MG63 (cell line): ENCODE results near the gene MINDY1. TPM values are rescaled to one million over a fixed set of nuclear protein-coding genes. Genes with fewer than 3 reads are reported as not detected.

ENCODE experiments used
- DNase-seq: peaks from one replicate; pipeline ENCODE4 v3.0.0-alpha.2; 2020
- H3K27me3 ChIP-seq: fragments of 250-450 bp; sonication (Bioruptor Pico); 2 replicates; pipeline ENCODE4 v1.5.1; 2020; ENCODE audit warnings: mild to moderate bottlenecking, moderate library complexity
- H3K36me3 ChIP-seq: fragments of 250-450 bp; sonication (Bioruptor Pico); 2 replicates; pipeline ENCODE4 v1.5.1; 2020; ENCODE audit warnings: mild to moderate bottlenecking, moderate library complexity
- H3K4me3 ChIP-seq: fragments of 250-450 bp; sonication (Bioruptor Pico); 2 replicates; pipeline ENCODE4 v1.5.1; 2020; ENCODE audit warnings: mild to moderate bottlenecking, moderate library complexity
- H3K9me3 ChIP-seq: fragments of 250-450 bp; sonication (Bioruptor Pico); 2 replicates; pipeline ENCODE4 v1.5.1; 2020; ENCODE audit warnings: mild to moderate bottlenecking, moderate library complexity
- total RNA-seq: library from RNA; depleted of rRNA; stranded (reverse); fragments of >200 nt; shearing (Covaris generic); gene quantifications from 2 replicates; pipeline ENCODE4 v1.2.3, GENCODE V29; 2014; ENCODE audit warnings: low replicate concordance; rRNA removed

Gene MINDY1, protein sequence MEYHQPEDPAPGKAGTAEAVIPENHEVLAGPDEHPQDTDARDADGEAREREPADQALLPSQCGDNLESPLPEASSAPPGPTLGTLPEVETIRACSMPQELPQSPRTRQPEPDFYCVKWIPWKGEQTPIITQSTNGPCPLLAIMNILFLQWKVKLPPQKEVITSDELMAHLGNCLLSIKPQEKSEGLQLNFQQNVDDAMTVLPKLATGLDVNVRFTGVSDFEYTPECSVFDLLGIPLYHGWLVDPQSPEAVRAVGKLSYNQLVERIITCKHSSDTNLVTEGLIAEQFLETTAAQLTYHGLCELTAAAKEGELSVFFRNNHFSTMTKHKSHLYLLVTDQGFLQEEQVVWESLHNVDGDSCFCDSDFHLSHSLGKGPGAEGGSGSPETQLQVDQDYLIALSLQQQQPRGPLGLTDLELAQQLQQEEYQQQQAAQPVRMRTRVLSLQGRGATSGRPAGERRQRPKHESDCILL
- total RNA-seq = 8.7 and 8.9 TPM in 2 replicates

DNA sequence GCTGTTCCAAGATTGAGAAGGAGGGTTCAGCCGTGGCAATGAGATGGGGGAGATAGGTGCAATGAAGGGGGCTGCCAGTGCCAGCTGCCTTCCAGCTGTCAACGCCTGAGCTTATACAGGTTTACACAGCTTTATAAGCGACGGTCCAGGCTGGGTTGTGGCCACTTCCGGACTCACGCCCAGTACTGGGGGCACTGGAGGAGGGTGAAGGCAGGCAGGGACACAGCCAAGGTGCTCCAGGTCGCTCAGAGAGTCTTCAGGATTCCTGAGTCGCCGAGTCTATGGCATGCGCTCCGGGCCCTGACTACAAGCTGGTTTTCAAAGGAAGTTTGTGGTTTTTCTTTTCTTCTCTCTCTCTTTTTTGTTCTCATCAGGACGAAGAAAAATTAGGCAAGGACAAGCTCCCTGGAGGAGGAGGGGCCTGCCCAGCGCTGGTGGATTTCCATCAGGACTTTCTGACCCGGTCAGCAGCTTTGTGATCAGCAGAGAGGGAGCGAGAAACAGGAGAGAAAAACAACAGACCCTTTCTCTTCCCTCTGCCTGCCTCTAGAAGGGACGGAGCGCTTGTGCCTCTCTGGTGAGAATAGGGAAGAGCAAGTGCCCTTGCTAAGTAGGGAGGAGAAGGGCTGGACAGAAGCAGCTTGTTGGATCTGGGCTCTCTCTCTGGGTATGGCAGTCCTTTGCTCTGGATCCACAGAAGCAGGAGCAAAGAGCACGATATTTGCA, at the start of gene MINDY1:
Gene MINDY1 (minus strand): TSS at position 576 of the 726 bp plus-strand sequence. CDS start 4,285 bp downstream, outside the sequence.
- no peaks in the 10 kb centered on the region for H3K9me3 ChIP-seq

DNA sequence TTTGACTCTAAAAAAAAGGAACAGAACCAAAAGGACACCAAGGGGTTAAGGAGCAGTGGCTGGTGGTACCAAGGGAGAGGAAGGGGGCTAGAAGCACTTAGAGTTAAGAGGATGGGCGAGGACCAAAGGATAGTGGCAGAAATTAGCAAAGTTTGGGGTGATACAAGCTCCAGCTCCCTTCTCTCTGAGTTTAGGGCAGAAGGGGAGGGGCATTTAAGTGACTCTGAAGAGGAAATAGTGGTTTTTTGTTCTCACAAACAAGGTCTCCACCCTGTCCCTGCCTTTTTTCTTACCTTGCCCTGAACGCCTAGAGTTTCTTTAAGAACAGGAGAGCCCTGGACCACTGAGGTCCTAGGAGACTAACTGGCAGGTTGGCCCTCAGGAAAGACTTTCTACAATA, 49.4 kb upstream of the MINDY1 start:
- DNase-seq = no peak
- Histone ChIP-seq H3K4me3 (no peak overlapping the region), H3K36me3 (peaks cover 72% of the 10 kb centered on the region), H3K27me3 (no peaks in the 10 kb centered on the region), H3K9me3 (no peaks in the 10 kb centered on the region)

More for the DNA sequence above, at the start of gene MINDY1:
- Histone ChIP-seq H3K36me3 (peaks cover 3% of the 10 kb centered on the region; the same call in 1 of the 2 replicates), H3K4me3 (peak within 1 kb of the TSS; percentile 85), H3K27me3 (no peaks in the 10 kb centered on the region)
- peak; percentile 81 for DNase-seq

DNA sequence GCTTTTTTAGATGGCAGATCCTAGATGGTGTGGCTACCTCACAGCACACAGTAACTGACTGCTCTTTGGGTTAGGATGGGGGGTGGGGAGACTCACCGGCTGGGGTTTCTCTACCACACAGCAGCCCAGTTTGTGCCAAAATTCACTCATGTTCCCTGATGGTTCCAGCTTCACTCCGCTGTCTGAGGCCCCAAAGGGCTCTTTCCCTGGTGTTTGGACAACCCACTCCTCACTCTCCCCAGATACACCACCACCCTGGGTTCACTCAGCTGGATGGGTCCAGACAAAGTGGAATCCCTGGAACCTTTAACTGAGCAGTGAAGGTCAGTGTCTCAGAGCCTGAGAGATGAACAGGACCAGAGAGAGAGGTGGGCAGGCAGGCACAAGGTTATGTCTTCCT, 48.9 kb upstream of the MINDY1 start:
- H3K27me3 ChIP-seq = no peaks in the 10 kb centered on the region
- H3K4me3 ChIP-seq = no peak overlapping the region
- H3K9me3 ChIP-seq = no peaks in the 10 kb centered on the region
- no peak for DNase-seq
- H3K36me3 ChIP-seq = peaks cover 77% of the 10 kb centered on the region

DNA sequence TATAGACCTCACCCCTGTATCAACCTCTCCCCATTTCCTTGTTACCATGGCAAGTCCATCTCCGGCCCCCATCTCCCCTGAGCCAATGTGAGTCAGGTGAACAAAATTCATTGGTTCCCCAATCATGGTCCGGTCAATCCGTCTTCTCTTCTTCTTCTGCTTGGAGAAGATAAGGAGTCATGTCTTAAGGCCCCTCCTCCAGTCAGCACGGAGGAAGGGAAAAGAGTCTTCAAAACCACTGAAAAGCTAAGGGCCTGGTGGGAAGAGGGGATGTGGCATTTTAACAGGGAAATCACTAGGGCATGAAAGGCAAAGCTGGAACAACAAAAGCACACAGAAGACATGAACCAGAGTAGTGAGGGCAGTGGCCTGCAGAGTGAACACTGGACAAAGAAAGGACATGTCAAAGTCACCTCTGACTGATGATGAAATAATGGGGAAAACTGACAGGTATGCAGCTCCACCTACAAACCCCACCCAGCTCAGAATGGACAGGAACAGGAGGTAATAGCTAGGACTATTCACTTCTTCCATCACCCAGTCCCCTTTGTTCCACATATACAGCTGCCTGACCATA, 48.4 kb upstream of the MINDY1 start:
- Histone ChIP-seq H3K27me3 (no peaks in the 10 kb centered on the region), H3K36me3 (peaks cover 80% of the 10 kb centered on the region), H3K4me3 (no peak overlapping the region), H3K9me3 (no peaks in the 10 kb centered on the region)
- DNase-seq = no peak

DNA sequence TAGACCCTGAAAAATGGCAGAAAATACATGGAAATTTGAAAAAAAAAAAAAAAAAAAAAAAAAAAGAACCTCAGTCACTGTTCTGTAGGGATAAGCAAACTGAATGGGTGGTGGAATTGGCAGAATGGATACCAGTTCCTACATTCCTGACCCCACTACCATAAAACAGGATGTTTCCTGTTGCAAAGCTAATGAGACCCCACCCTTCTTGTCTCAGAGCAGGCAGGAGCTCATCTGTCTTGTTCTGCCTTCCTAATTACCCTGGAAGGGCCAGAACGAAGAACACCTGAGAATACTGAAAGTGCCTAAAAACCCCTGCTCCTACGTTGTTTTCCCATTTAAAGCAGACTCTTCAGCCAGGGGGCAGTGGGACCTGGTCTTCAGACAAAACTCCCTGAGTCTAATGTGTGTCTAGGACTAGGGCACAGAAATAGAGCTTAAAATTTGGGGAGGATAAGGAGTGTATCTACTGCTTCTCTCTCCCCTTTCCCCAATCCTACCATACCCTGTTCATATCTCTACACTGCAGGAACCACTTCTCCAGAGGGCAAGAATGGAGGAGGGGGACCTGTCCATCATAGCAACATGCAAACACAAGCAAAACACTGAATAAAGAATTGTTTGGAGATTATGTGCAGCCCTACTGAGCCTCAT, 44.8 kb upstream of the MINDY1 start:
- no peak for DNase-seq
- Histone ChIP-seq H3K27me3 (no peaks in the 10 kb centered on the region), H3K36me3 (peaks cover 61% of the 10 kb centered on the region), H3K4me3 (no peak overlapping the region), H3K9me3 (no peaks in the 10 kb centered on the region)

DNA sequence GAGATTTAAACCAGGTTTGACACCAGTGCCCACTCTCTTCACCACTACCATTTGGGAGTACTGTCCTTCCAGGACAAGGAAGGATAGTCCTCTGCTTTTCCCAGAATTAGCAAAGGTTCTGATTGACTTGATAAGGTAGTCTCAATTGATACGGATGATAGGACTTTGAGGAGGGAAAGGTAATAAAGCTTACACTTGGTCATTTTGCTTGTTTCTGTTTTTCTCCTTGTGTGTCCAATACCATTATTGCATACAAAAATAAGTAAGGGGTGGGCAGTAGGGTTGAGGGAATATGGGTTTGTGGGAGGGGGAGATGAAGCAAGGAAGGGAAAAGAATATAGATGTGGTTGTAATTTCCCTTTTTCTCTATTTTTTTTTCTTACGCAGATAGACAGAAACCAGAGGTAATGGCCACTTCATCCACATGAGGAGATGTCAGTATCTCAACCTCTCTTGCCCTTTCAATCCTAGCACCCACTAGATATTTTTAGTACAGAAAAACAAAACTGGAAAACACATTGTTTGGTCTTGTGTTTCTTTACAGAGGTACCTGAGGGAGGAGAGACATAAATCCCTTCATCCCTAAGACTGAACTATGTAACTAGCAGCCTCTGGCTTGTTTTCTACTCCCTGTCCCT, 43.5 kb upstream of the MINDY1 start:
- no peaks in the 10 kb centered on the region for H3K9me3 ChIP-seq
- H3K27me3 ChIP-seq = no peaks in the 10 kb centered on the region
- H3K36me3 ChIP-seq = peaks cover 48% of the 10 kb centered on the region
- DNase-seq = no peak
- H3K4me3 ChIP-seq = no peak overlapping the region

DNA sequence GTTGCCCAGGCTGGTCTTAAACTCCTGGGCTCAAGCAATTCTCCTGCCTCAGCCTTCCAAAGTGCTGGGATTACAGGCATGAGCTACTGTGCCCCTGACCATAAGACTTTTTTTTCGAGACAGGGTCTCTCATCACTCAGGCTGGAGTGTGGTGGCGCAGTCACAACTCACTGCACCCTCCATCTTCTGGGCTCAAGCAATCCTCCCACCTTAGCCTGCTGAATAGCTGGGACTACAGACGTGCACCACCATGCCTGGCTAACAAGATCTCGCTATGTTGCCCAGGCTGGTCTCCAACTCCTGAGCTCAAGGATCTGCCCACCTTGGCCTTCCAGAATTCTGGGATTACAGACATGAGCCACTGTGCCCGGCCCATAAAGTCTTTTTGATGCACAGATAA, 42.8 kb upstream of the MINDY1 start:
- Histone ChIP-seq H3K36me3 (peaks cover 40% of the 10 kb centered on the region), H3K4me3 (no peak overlapping the region), H3K27me3 (no peaks in the 10 kb centered on the region), H3K9me3 (no peaks in the 10 kb centered on the region)
- no peak for DNase-seq

DNA sequence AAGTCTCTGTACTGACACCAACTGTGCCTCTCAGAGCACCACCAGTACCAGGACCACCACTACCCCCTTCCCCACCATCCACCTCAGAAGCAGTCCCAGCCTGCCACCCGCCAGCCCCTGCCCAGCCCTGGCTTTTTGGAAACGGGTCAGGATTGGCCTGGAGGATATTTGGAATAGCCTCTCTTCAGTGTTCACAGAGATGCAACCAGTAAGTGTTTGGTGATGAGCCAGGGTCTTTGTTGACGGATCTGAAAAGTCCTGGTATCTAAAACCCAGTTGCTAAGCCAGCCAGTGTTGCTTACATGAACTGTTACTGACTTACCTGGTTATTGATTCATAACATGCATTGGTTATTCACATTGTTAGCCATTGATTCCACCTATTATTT, 41.9 kb upstream of the MINDY1 start:
- DNase-seq = no peak
- H3K9me3 ChIP-seq = no peaks in the 10 kb centered on the region
- H3K27me3 ChIP-seq = no peaks in the 10 kb centered on the region
- peak overlapping the region; percentile 71 for H3K4me3 ChIP-seq
- H3K36me3 ChIP-seq = peaks cover 32% of the 10 kb centered on the region

DNA sequence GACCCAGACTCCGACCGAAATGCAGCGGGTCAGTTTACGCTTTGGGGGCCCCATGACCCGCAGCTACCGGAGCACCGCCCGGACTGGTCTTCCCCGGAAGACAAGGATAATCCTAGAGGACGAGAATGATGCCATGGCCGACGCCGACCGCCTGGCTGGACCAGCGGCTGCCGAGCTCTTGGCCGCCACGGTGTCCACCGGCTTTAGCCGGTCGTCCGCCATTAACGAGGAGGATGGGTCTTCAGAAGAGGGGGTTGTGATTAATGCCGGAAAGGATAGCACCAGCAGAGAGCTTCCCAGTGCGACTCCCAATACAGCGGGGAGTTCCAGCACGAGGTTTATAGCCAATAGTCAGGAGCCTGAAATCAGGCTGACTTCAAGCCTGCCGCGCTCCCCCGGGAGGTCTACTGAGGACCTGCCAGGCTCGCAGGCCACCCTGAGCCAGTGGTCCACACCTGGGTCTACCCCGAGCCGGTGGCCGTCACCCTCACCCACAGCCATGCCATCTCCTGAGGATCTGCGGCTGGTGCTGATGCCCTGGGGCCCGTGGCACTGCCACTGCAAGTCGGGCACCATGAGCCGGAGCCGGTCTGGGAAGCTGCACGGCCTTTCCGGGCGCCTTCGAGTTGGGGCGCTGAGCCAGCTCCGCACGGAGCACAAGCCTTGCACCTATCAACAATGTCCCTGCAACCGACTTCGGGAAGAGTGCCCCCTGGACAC, 41.4 kb upstream of the MINDY1 start:
- DNase-seq = peak; percentile 79
- peaks cover 27% of the 10 kb centered on the region for H3K36me3 ChIP-seq
- no peaks in the 10 kb centered on the region for H3K9me3 ChIP-seq
- no peaks in the 10 kb centered on the region for H3K27me3 ChIP-seq
- peak overlapping the region; percentile 71 for H3K4me3 ChIP-seq

DNA sequence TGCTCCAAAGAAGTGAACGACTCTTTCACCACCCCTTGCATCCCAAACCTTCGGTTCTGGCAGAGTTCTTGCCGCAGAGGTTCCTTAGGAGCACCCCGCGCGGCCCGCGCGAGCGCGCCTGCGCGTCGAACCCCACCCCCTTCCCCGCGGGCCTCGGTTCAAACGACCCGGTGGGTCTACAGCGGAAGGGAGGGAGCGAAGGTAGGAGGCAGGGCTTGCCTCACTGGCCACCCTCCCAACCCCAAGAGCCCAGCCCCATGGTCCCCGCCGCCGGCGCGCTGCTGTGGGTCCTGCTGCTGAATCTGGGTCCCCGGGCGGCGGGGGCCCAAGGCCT, 40.9 kb upstream of the MINDY1 start, which contains the start of gene C1orf56:
Gene C1orf56 (plus strand): TSS at position 161 of the 334 bp plus-strand sequence. CDS start 97 bp downstream, at position 258.
- Histone ChIP-seq H3K27me3 (no peaks in the 10 kb centered on the region), H3K36me3 (peaks cover 21% of the 10 kb centered on the region), H3K4me3 (peak within 1 kb of the TSS; percentile 71), H3K9me3 (no peaks in the 10 kb centered on the region)
- peak; percentile 77 for DNase-seq

DNA sequence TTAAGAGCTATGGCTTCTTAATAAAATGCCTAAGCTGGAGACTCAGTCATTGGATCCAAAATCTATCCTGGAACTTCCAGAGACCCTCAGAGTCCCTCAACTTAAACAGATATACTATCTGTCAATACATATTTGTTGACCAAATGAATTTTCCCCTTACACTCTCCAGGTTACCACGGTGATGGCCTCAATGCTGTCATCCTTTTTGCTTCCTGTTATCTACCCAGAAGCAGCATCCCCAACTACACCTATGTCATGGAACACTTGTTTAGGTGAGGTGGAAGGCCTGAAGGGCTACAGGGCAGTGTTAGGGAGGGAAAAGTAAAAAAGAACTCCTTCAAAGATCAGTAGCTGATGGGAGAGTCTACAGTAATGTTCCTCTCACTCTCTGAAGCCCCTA, 36.5 kb upstream of the MINDY1 start:
- no peak overlapping the region for H3K4me3 ChIP-seq
- no peak for DNase-seq
- H3K36me3 ChIP-seq = peaks cover 4% of the 10 kb centered on the region; the same call in 1 of the 2 replicates
- no peaks in the 10 kb centered on the region for H3K9me3 ChIP-seq
- H3K27me3 ChIP-seq = no peaks in the 10 kb centered on the region

DNA sequence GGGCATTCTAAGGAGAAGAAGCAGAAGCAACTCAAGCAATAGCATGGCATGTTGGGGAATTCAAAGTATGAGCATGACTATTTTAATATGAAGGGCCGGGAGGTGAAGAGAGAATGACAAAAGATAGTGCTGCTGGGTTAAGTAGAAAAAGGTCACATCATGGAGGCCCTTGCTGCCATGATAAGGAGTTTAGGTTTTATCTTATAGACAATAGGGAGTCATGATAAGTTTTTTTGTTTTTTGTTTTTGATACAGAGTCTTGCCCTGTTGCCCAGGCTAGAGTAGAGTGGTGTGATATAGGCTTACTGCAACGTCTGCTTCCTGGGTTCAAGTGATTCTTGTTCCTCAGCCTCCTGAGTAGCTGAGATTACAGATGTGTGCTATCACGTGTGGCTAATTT, 32.8 kb upstream of the MINDY1 start:
- Histone ChIP-seq H3K9me3 (no peaks in the 10 kb centered on the region), H3K4me3 (no peak overlapping the region), H3K36me3 (peaks cover 15% of the 10 kb centered on the region), H3K27me3 (no peaks in the 10 kb centered on the region)
- DNase-seq = no peak

DNA sequence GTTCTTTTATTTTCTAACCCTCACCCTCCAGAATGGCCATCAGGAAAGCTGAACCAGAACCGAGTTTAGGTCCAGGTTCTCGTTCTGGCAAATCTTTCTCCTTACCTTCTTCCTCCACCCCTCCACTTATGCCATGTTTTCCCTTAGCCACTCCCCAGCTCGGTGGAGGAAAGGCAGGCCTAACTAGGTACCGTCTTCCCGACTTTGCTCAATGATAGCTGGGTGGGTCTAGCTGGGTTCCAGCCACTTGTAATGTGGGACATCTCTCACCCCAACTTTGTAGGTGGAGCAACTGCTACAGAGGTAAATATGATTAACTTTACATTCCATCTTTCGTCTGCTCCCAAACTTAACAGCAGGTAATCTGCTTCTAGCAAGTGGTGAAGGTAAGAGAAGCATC, 30.3 kb upstream of the MINDY1 start:
- H3K36me3 ChIP-seq = peaks cover 25% of the 10 kb centered on the region
- H3K27me3 ChIP-seq = no peaks in the 10 kb centered on the region
- no peaks in the 10 kb centered on the region for H3K9me3 ChIP-seq
- no peak overlapping the region for H3K4me3 ChIP-seq
- DNase-seq = no peak

DNA sequence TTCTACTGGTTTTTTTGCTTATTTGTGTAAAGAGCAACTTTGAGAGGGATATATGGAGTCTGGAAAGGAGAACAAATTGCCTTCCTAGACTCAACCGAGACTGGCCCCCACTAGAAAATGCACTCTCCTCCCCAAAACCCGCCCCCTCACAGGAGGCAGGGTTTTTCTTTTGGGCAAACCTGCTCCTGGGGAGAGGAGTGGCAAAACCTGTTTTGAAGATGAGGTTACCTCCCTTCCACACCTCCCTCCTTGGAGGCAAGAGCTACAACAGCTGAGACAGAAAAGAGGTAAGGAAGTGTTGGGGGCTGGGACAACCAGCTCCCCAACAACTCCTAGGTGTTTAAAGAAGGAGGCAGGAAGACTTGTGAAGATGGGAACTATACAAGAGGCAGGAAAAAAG, 29.7 kb upstream of the MINDY1 start, which contains the start of gene BNIPL:
Gene BNIPL (plus strand): TSS at position 231 of the 400 bp plus-strand sequence. CDS start 140 bp downstream, at position 371.
- Histone ChIP-seq H3K36me3 (peaks cover 31% of the 10 kb centered on the region), H3K9me3 (no peaks in the 10 kb centered on the region), H3K4me3 (no peak within 1 kb of the TSS), H3K27me3 (no peaks in the 10 kb centered on the region)
- no peak for DNase-seq

DNA sequence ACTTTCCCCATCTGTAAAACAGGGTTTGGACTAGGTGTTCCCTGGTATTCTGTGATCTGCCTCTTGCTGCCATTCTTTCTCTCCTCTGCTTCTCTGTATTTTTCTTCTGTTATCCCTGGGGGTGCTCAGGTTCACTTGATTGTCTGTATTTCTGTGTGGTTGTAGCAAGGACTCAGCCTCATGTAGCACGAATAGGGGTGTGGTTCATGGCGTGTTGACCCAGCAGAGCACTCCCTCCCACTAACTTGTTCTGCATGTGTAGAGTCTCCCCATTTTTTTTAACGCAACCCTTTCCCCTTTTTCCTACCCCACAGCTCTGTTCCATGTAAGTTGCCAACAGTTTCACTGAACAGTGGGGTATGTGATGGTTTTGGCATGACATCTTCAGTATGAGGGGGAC, 28.5 kb upstream of the MINDY1 start:
- Histone ChIP-seq H3K27me3 (no peaks in the 10 kb centered on the region), H3K9me3 (no peaks in the 10 kb centered on the region), H3K4me3 (no peak overlapping the region), H3K36me3 (peaks cover 39% of the 10 kb centered on the region)
- DNase-seq = no peak

DNA sequence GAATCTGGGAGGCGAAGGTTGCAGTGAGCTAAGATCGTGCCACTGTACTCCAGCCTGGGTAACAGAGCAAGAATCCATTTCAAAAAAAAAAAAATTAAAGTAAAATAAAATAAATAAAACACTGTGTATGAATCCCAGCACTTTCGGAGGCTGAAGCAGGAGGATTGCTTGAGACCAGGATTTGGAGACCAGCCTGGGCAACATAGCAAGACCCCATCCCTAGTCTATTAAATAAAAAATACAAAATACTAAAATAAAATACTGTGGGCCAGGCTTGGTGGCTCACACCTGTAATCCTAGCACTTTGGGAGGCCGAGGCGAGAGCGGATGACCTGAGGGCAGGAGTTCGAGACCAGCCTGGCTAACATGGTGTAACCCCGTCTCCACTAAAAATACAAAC, 25.5 kb upstream of the MINDY1 start:
- DNase-seq = no peak
- Histone ChIP-seq H3K36me3 (peaks cover 50% of the 10 kb centered on the region), H3K27me3 (no peaks in the 10 kb centered on the region), H3K4me3 (no peak overlapping the region), H3K9me3 (no peaks in the 10 kb centered on the region)
